Measurements from ENCODE around the gene CDYL.

The CDYL gene

GRCh38 chr6:4979426-4979825 lies 203.2 kb downstream of the CDYL start:
- H3K27ac ChIP-seq (ENCODE audit: low read depth, low read length) = no peak overlapping the region
- no peaks in the 10 kb centered on the region for H3F3A ChIP-seq (ENCODE audit: insufficient read depth)
- H3K4me3 ChIP-seq (ENCODE audit: insufficient read depth, low read length, poor library complexity, severe bottlenecking) = no peak overlapping the region
- no peaks in the 10 kb centered on the region for H3K9me2 ChIP-seq (replicated peaks; ENCODE audit: insufficient read depth, low read length)
- H3K27me3 ChIP-seq (ENCODE audit: low read length) = no peaks in the 10 kb centered on the region
- no peak overlapping the region for H3K4me2 ChIP-seq (ENCODE audit: low read depth, low read length, poor library complexity, severe bottlenecking)
- H4K20me1 ChIP-seq (ENCODE audit: low read depth, low read length) = no peaks in the 10 kb centered on the region
- H2AFZ ChIP-seq (ENCODE audit: low read depth, low read length, severe bottlenecking) = no peak overlapping the region
- no peaks in the 10 kb centered on the region for H3K79me2 ChIP-seq (ENCODE audit: insufficient read depth, low read length)
- no peak for TF ChIP-seq EZH2phosphoT487 (conservative IDR thresholded peaks at IDR 0.05; ENCODE audit: low read length)
- no peak for TF ChIP-seq CTCF (IDR thresholded peaks at IDR 0.05; ENCODE audit: insufficient read depth, low read length, poor library complexity, severe bottlenecking)
- H3K9me3 ChIP-seq (ENCODE audit: insufficient read depth, low read length) = peaks cover 5% of the 10 kb centered on the region; the same call in 1 of the 2 replicates
- H3K9ac ChIP-seq (ENCODE audit: low read length) = no peak overlapping the region
- no peaks in the 10 kb centered on the region for H3K36me3 ChIP-seq (ENCODE audit: low read length)

- H3K36me3 ChIP-seq (ENCODE audit: low read length) = no peaks in the 10 kb centered on the region
- no peak overlapping the region for H3K4me2 ChIP-seq (ENCODE audit: low read depth, low read length, poor library complexity, severe bottlenecking)
- H4K20me1 ChIP-seq (ENCODE audit: low read depth, low read length) = no peaks in the 10 kb centered on the region
- H3K4me3 ChIP-seq (ENCODE audit: insufficient read depth, low read length, poor library complexity, severe bottlenecking) = no peak overlapping the region
- H3F3A ChIP-seq (ENCODE audit: insufficient read depth) = no peaks in the 10 kb centered on the region
- no peak overlapping the region for H2AFZ ChIP-seq (ENCODE audit: low read depth, low read length, severe bottlenecking)
- H3K27me3 ChIP-seq (ENCODE audit: low read length) = no peaks in the 10 kb centered on the region
- no peak overlapping the region for H3K27ac ChIP-seq (ENCODE audit: low read depth, low read length)
- H3K79me2 ChIP-seq (ENCODE audit: insufficient read depth, low read length) = no peaks in the 10 kb centered on the region
- no peak for TF ChIP-seq EZH2phosphoT487 (conservative IDR thresholded peaks at IDR 0.05; ENCODE audit: low read length)
- no peak for TF ChIP-seq CTCF (IDR thresholded peaks at IDR 0.05; ENCODE audit: insufficient read depth, low read length, poor library complexity, severe bottlenecking)
- no peaks in the 10 kb centered on the region for H3K9me2 ChIP-seq (replicated peaks; ENCODE audit: insufficient read depth, low read length)
- H3K9ac ChIP-seq (ENCODE audit: low read length) = no peak overlapping the region
- H3K9me3 ChIP-seq (ENCODE audit: insufficient read depth, low read length) = peaks cover 5% of the 10 kb centered on the region; the same call in 1 of the 2 replicates
Observed at GRCh38 chr6:4981761-4982160, 205.6 kb downstream of the CDYL start.

GRCh38 chr6:4983322-4983721 lies 207.1 kb downstream of the CDYL start:
- Histone ChIP-seq H3K79me2 (ENCODE audit: insufficient read depth, low read length) (no peaks in the 10 kb centered on the region), H3K9ac (ENCODE audit: low read length) (no peak overlapping the region), H2AFZ (ENCODE audit: low read depth, low read length, severe bottlenecking) (no peak overlapping the region), H3K9me3 (ENCODE audit: insufficient read depth, low read length) (peaks cover 5% of the 10 kb centered on the region; the same call in 1 of the 2 replicates), H3K27ac (ENCODE audit: low read depth, low read length) (no peak overlapping the region), H3K4me3 (ENCODE audit: insufficient read depth, low read length, poor library complexity, severe bottlenecking) (no peak overlapping the region), H3K9me2 (replicated peaks; ENCODE audit: insufficient read depth, low read length) (no peaks in the 10 kb centered on the region), H3F3A (ENCODE audit: insufficient read depth) (no peaks in the 10 kb centered on the region), H4K20me1 (ENCODE audit: low read depth, low read length) (no peaks in the 10 kb centered on the region), H3K27me3 (ENCODE audit: low read length) (no peaks in the 10 kb centered on the region), H3K36me3 (ENCODE audit: low read length) (no peaks in the 10 kb centered on the region), H3K4me2 (ENCODE audit: low read depth, low read length, poor library complexity, severe bottlenecking) (no peak overlapping the region)
- no peak for TF ChIP-seq CTCF (IDR thresholded peaks at IDR 0.05; ENCODE audit: insufficient read depth, low read length, poor library complexity, severe bottlenecking)
- no peak for TF ChIP-seq EZH2phosphoT487 (conservative IDR thresholded peaks at IDR 0.05; ENCODE audit: low read length)

Measured in SU-DHL-6 (cell line).